ENCODE data around the gene TNFRSF8.

DNA sequence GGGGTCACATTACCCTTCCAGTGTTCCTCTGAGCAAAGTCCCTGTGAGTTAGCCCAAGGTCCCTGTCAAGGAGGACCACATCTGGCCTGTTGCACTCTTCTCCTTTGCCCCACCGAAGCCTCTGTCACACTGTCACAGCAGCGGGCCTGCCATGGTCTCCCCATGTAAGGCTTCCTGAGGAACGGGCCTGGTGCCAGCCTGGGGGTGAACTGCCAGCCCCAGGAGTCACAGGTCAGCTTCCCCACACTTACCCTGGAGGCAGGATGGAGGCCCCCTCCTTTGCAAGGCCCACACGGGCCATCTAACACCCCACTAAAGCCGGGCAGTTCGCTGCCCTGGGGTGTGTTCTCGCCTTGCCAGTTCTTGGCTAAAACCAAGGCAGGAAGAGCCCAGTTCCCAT, 117.8 kb downstream of the TNFRSF8 start:
- TF ChIP-seq, protein P1, sequence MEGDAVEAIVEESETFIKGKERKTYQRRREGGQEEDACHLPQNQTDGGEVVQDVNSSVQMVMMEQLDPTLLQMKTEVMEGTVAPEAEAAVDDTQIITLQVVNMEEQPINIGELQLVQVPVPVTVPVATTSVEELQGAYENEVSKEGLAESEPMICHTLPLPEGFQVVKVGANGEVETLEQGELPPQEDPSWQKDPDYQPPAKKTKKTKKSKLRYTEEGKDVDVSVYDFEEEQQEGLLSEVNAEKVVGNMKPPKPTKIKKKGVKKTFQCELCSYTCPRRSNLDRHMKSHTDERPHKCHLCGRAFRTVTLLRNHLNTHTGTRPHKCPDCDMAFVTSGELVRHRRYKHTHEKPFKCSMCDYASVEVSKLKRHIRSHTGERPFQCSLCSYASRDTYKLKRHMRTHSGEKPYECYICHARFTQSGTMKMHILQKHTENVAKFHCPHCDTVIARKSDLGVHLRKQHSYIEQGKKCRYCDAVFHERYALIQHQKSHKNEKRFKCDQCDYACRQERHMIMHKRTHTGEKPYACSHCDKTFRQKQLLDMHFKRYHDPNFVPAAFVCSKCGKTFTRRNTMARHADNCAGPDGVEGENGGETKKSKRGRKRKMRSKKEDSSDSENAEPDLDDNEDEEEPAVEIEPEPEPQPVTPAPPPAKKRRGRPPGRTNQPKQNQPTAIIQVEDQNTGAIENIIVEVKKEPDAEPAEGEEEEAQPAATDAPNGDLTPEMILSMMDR (IDR thresholded peaks at IDR 0.05; ENCODE audit: insufficient read depth, low read length, poor library complexity, severe bottlenecking) = no peak
- no peak for TF ChIP-seq EZH2phosphoT487 (conservative IDR thresholded peaks at IDR 0.05; ENCODE audit: low read length)

Data from SU-DHL-6 (cell line).